Skeletal muscle cell (primary cell): ENCODE results near the gene ECSIT.
A peak's percentile ranks its signal among the peaks of the same experiment; 100 is the strongest.
"Not testable (repeated sequence)": the region's sequence is repeated elsewhere in the genome, so short reads cannot be mapped to it uniquely, and the experiment has no call there.

ENCODE experiments used
- DNase-seq: peaks from one replicate; pipeline ENCODE4 v3.0.0-alpha.2; 2010; ENCODE audit warnings: low read depth
- H3K4me3 ChIP-seq: 2 replicates; pipeline ENCODE4 v1.5.1; 2011; ENCODE audit warnings: low read depth, mild to moderate bottlenecking, control low read depth, low read length, moderate library complexity

Gene ECSIT

GRCh38 chr19:11481534-11482383 lies 47.2 kb downstream of the ECSIT start:
- H3K4me3 ChIP-seq, result peak overlapping the region; percentile 49
- peak; percentile 66 for DNase-seq

- DNase-seq, result no peak
- peak within 1 kb of the TSS; percentile 49 for H3K4me3 ChIP-seq
Measured at GRCh38 chr19:11480715-11481533, 48.0 kb downstream of the ECSIT start, which contains the start of gene ELAVL3. Gene ELAVL3 (minus strand): TSS chr19:11481046. CDS start chr19:11480608, 438 bp downstream.

GRCh38 chr19:11479898-11480714 lies 48.8 kb downstream of the ECSIT start:
- no peak overlapping the region for H3K4me3 ChIP-seq
- DNase-seq, result no peak

GRCh38 chr19:11479090-11479897 lies 49.6 kb downstream of the ECSIT start:
- DNase-seq, result no peak
- no peak overlapping the region for H3K4me3 ChIP-seq

- H3K4me3 ChIP-seq, result no peak overlapping the region
- DNase-seq, result no peak
Measured at GRCh38 chr19:11478167-11479089, 50.5 kb downstream of the ECSIT start.

GRCh38 chr19:11475861-11476260 lies 53.1 kb downstream of the ECSIT start:
- no peak overlapping the region for H3K4me3 ChIP-seq
- no peak for DNase-seq

- H3K4me3 ChIP-seq, DNase-seq: not testable (repeated sequence)
Measured at GRCh38 chr19:11475343-11475742, 53.6 kb downstream of the ECSIT start.

GRCh38 chr19:11473725-11474124 lies 55.2 kb downstream of the ECSIT start:
- no peak overlapping the region for H3K4me3 ChIP-seq
- DNase-seq, result no peak

GRCh38 chr19:11468266-11468845 lies 60.6 kb downstream of the ECSIT start:
- H3K4me3 ChIP-seq, DNase-seq: not testable (repeated sequence)

- no peak for DNase-seq
- no peak overlapping the region for H3K4me3 ChIP-seq
Measured at GRCh38 chr19:11465600-11465999, 63.3 kb downstream of the ECSIT start.

GRCh38 chr19:11464333-11465265 lies 64.3 kb downstream of the ECSIT start:
- DNase-seq, result no peak
- H3K4me3 ChIP-seq, result no peak overlapping the region

GRCh38 chr19:11463391-11463790 lies 65.5 kb downstream of the ECSIT start:
- DNase-seq, result no peak
- H3K4me3 ChIP-seq, result no peak overlapping the region

- no peak for DNase-seq
- H3K4me3 ChIP-seq, result no peak overlapping the region
Measured at GRCh38 chr19:11461453-11461852, 67.5 kb downstream of the ECSIT start.

- H3K4me3 ChIP-seq, result no peak overlapping the region
- DNase-seq, result no peak
Measured at GRCh38 chr19:11460207-11460606, 68.7 kb downstream of the ECSIT start.

GRCh38 chr19:11458912-11459311 lies 70.0 kb downstream of the ECSIT start:
- H3K4me3 ChIP-seq, result not testable (repeated sequence)

GRCh38 chr19:11458236-11458900 lies 70.6 kb downstream of the ECSIT start:
- no peak overlapping the region for H3K4me3 ChIP-seq
- no peak for DNase-seq

More at GRCh38 chr19:11458912-11459311, 70.0 kb downstream of the ECSIT start:
- not testable (repeated sequence) for DNase-seq
